Effector CD8-positive, alpha-beta T cell (primary cell): Measurements from ENCODE around the gene RBBP8NL.

ENCODE experiments used
- DNase-seq: peaks from one replicate; lab custom pipeline; 2025; lab: John Stamatoyannopoulos, UW

Gene RBBP8NL

DNA sequence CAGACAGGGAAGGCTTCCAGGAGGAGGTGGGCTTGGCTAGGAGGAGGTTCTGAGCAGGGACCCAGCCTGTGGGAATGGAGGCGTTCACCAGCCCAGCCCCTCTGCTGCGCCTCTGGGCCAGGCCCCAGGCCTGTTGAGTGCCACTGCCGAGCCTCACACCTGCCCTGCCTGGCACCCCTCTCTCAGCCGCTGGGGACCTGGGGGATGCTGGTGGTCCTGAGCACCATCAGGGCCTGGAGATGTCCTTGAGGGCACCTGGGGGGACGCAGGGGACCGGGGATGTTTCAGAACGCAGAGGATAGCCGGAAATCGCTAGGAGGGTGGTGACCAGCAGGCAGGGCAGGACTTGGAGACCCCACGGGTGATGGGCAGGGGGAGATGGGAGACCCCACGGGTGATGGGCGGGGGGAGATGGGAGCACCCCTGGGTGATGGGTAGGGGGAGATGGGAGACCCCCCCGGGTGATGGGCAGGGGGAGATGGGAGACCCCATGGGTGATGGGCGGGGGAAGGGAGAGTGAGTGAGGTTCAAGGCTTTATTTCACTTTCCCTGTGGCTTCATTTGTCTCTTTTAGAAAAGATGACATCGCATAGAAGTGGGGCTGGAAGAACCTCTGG is 35.7 kb upstream of the RBBP8NL start:
- DNase-seq = no peak

DNA sequence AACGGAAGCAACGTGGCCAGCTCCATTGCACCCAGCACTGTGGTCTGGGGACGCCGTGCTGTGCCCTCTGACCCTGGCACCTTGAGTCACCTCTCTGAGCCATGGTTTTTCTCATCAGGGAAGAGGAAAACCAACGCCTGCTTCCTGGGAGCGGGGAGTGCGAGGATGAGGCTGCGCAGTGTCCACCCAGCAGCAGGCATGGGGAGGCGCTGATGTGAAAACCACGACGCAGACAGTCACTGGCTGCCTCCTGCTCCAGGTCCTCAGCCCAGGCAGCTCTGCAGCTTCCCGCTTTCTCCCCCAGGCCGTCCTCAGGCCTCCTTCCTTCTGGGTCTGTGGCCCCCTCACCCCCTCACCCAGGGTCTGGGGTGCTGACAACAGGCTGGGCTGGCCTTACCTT is 34.5 kb upstream of the RBBP8NL start:
- no peak for DNase-seq

DNA sequence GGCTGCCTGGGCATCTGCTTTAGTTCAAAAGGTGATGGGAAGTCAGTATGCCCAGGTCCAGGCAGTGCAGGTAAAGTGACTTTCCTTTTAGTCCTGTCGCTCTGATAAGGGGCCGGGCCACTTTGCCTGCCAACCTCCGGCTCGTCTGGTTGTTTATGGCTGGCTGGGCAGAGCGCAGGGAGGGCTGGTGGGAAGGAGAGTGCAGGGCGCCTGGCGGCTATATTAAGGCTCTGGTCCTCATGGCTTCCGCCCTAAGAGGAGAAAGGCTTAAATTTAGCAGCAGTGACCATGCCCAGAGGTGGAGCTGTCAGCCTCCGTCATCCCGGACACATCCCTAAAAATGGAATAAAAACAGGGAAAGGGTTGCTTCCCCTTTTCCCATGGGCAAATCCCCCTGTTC is 33.8 kb upstream of the RBBP8NL start:
- DNase-seq = no peak

DNA sequence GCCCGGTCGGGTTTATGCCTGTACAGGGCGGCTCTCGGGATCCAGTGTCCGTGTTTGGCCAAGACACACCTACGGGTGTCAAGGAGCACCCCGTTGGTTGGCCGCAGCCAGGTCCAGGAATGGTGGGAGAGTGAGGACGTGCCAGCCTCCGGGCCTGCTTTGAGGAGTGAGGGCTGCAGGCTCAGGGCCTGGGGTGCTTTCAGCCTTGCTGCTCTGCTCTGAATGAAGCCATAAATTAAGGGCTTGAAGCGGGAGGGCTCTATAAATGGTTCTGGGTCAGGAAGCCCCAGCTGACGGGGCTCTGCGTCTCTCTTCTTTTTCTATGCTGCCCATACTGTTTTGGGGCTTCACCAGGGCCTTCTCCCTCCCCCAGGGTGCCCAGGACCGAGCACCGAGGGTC is 33.3 kb upstream of the RBBP8NL start:
- no peak for DNase-seq

DNA sequence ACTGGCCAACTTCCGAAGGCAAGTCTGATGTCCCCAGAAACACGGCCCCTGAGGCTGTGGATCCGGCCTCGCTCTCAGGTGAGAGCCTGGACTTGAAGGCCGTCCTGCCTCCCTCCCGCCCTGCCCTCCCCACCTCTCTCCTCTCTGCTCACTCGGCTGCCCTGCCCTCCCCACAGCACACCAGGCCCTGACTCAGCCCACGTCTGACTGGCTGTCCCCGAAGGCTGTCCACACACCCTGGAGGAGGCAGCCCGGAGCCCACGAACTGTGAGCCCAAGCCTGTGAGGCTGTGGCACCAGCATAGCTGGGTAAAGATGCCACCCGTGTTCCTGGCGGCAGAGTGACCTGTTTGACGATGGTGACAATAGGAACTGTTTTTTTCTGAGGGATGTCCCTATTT is 32.1 kb upstream of the RBBP8NL start:
- DNase-seq = no peak

DNA sequence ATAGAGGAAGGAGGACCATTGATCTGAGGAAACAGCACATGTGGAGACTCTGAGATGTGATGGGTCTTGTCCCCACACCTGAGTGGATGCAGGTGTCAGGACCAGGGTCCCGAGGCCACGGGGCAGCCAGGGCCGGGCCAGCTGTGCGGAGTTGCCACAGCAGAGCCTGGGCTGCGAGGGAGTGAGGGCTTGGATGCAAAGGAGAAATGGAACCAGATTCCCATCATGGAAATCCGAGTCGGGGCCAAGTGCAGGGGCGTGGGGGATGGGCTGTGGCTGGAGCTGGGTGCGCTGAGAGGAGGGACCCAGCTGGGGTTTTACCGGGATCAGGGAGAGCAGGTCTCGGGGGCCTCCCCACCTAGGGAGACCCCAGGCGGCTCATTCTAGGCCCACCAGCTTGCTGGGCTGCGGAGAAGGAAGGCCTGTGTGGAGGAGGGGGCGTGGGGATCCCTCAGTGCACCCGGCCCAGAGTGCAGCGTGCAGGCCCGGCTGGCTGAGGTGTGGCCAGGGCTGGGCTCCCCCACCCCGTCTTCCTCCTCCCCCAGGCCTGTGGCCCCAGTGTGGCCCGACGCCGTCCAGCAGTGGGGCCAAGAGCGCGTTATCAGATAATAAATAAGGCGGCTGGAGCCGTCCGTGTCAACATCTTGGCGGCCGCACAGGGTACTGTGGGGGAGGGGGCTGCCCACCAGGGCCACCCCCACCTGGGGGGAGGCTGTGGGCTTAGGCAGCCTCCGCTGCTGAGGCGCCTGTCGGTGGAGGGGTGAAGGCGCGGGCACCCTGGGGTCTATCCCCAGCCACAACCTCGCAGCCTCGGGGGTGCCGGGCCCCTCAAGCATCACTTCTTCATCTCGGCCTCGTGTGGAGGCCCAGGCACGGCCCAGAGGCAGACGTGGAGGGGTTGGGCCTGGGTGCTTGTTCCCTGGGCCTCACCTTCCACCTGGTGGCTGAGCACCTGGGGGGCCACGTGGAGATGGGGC is 31.2 kb upstream of the RBBP8NL start:
- DNase-seq = no peak

DNA sequence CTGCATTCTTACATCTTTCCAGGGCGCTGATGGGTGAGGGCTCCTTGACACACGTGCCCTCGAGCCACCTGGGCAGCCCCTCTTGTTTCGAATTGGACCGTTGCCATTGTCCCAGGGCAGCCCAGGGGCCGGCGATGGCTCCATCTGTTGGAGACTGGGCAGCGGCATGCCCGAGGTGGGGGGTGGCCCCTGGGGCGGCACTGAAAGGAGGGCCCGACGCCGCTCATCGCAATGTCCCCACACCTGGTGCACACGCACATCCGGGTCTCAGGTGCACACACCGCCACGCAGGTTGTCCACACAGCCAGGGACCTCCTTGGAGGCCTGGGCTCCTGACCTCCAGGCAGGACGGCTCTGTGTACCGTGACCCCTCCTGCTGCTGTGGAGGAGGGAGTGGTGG is 30.5 kb upstream of the RBBP8NL start:
- no peak for DNase-seq

DNA sequence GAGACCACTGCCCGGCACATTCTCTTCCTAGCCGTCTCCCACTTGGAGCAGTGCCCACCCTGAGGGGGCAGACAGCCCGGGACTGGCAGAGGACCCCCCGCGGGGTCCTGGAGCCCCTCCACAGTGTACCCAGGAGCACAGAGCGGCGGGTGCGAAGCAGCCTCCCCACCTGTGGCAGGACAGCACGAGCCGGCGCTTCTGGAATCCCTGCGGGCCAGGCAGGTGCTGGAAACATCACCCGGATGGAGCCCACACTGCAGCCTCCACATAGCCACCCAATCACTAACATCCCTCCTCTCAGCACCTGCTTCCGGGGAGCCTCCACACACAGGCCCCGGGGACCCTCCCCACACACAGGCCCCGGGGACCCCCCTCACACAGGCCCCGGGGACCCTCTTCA is 29.8 kb upstream of the RBBP8NL start:
- no peak for DNase-seq

DNA sequence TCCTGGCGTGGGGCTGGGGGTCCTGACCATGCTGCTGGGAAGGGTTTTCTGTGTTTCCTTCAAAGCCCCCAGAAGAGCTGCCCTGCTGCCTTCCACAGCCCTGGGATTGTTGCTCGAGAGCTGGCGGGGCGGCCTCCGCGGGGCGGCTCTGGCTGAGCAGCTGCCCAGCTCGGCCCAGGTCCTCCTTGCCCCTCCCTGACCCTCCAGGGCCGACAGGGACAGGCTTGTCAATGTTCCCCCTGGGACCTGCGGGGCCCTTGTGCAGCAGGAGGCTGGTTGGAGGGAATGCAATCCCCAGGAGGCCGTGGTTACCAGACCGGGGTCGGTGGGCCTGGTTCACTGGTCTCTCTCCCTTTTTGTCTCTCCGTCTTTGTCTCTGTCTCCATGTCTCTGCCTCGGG is 28.6 kb upstream of the RBBP8NL start:
- no peak for DNase-seq

DNA sequence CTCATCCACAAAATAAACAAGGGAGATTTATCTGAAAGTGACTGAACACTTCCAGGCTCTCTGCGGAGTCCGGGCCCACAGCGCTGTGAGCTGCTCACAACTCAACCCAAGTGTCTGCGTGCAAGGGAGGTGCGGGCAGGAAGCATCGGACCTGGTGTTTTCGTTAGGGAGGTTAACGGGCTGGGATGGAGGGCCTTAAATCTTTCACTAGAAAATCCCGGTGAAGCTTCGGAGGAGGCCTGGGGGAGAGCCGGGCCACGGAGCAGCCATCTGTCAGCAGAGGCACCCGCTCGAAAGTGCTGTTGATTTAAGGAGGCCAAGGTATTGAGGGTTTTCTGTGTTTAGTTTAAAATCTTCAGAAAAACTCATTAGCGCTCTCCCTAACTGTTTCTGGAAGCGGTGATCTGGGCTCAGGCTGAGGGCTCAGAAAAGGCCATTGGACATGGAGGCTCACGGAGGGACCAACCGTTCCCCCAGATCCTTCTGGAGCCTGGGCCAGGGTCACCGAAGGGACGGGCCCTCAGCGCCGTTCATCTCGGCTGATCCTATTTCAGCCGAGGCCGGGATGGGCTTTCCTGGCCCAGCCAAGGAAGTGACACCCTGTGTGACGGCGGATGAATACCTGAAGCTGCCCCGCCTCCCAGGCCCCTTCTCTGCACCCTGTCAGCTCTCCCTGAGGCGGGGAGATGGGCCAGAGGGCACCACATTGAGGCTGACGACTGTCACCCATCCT is 27.7 kb upstream of the RBBP8NL start:
- no peak for DNase-seq

DNA sequence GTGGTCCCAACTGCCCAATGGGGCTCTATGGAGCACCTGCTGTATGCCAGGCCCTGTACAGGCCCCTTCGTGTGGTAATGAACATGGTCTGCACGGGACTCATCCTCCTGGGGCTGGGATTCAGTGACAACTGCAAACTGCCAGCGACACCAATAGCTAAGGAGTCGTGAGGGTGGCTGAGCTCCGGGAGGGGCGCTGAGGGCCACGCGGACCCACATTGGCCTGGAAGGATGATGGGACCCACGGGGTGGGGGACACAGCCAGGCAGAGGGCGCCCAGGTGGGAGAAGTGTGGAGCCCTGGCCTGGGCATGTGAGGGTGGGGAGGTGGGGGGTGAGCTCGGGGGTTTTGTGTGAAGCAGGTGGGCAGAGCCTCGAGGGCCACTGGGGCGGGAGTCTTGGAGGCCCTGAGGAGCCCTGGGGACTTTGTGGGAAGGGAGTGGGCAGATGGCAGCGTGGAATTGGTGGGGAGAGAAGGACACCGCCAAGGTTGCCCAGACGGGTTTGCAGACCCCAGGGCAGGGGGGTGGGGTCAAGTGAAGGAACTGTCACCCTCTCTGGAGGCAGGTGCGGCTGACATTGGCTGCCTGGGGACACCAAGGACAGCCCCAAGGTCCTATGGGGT is 26.0 kb upstream of the RBBP8NL start:
- no peak for DNase-seq

DNA sequence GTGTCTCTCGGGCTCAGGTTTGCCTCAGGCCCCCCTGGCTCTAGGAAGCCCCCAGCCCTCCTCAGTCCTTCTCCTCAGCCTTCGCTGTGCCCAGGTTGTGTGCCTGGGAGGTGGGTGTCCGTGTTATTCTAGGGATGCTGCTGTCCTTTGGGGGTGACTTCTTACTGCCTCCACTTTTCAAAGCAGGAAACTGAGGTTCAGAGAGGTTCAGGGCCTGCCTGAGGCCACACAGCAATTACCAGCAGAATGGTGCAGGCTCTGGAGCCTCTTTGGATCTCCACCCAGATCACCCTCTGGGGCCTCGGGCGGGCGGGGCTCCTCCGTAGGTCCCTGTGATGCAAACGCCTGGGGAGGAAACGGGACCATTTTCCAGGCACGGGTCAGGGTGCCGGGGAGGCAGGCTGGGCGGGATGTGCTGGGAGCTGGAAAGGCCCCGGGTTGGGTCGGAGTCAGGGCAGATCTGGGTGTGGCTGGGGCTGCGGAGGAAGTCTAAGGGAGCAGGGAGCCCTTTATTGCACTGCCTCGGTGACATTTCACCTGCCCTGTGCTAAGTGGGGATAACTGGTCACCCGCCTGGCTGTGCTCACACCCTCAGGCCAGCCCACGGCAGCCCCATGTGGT is 25.2 kb upstream of the RBBP8NL start:
- no peak for DNase-seq

DNA sequence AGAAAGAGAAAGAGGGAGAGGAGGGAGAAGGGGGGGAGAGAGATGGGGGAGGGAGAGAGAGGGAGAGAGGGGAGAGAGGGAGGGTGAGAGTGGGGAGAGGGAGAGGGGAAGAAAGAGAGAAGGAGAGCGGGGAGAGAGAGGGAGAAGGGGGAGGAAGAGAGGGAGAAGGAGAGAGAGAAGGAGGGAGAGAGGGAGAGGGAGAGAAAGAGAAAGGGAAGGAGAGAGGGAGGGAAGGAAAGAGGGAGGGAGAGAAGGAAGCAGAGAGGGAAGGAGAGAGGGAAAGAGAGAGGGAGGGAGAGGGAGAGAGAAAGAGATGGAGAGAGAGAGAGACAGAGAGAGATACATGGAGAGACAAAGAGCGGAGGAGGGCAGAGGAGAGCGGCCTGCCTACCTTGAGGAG is 24.6 kb upstream of the RBBP8NL start:
- no peak for DNase-seq

DNA sequence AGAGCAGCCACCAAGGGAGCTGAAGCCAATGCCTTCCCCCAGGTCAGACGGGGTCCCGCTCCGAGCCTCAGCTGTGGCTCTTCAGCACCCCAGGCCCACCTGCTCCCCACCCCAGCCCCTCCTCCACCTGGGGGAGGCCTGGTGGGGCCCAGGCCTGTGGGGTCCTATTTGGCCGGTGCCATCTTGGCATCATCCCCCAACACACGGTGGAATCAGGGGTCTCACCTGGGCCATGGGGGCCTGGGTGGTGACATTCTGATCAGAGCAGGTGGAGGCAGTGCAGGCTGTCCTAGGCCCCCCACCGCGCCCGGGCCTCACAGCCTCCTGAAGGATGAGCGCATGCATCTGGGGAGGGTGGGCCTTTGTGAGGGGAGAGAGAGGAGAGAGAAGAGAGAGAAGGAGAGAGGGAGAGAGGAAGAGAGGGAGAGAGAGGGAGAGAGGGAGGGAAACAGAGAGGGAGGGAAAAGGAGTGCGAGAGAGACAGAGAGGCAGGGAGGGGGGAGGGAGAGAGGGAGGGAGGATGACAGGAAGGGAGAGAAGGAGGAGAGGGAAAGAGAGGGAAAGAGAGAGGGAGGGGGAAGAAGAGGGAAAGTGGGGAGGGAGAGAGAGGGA is 23.9 kb upstream of the RBBP8NL start:
- DNase-seq = no peak

DNA sequence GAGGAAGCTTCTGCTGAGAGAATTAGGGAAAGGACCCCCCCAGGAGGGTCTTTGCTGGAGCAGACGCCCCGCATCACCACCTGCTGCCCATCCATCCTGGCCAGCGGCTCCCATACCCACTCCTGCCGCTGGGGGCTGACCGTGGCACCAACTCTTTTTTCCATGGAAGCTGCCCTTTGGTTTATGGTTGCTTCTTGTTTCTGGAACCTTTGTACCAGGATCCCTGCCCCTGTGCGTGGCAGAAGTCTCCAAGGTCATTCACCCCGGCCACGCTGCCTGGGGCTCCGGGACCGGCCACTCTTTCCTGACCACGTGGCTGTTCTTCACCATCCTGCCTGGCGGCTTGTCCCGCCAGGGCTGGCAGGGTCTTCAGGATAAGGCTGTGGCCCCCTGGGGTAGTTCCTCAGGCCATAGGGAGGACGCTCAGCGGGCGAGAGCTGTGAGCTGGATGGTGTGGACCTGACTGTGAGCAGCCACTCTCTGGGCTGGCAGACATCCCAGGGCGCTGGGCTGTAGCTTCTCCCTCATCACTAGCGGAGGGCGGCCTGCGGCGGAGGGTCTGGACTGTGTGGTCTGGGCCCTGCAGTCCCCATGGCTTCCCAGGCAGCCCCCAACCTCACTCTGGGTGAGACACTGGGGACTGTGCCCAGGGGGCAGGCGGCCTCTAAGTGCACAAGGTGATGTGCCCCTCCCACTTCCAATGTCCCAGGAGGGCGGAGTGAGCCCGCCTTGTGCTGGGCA is 22.8 kb upstream of the RBBP8NL start:
- no peak for DNase-seq

DNA sequence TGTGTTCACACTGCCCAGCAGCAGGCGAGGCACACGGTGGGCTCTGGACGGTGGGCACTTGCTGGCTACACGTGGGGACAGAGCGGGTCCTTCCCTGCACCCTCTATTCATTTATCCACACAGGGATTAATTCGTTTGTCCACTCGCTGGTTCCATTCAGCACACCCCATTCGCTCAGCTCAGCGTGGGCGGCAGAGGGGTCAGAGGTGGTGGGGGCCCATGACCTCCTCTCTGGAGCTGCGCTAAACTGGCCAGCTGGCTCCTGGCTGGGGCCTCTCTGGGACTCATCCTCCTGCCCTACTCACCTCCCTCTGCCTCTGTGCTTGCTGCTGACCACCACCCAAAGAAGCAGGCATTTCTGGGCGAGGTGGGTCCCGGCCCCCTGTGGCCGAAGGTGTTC is 21.4 kb upstream of the RBBP8NL start:
- no peak for DNase-seq

DNA sequence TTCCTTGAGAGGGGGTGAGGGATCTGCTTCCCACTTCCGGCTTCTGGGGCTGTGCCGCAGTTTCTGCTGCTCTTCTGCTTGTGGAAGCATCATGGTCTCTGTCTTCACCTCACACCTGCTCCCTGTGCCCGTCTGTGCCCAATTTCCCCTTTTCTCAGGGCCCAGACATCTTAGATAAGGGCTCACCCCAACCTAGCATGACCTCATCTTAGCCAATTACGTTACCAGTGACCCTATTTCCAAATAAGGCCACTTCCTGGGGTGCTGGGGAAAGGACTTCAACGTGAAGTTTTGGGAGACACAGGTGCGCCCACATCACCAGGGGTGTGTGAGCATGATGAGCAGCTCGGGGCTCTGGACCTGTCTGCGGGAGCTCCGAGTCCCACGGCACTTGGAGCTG is 20.7 kb upstream of the RBBP8NL start:
- no peak for DNase-seq

DNA sequence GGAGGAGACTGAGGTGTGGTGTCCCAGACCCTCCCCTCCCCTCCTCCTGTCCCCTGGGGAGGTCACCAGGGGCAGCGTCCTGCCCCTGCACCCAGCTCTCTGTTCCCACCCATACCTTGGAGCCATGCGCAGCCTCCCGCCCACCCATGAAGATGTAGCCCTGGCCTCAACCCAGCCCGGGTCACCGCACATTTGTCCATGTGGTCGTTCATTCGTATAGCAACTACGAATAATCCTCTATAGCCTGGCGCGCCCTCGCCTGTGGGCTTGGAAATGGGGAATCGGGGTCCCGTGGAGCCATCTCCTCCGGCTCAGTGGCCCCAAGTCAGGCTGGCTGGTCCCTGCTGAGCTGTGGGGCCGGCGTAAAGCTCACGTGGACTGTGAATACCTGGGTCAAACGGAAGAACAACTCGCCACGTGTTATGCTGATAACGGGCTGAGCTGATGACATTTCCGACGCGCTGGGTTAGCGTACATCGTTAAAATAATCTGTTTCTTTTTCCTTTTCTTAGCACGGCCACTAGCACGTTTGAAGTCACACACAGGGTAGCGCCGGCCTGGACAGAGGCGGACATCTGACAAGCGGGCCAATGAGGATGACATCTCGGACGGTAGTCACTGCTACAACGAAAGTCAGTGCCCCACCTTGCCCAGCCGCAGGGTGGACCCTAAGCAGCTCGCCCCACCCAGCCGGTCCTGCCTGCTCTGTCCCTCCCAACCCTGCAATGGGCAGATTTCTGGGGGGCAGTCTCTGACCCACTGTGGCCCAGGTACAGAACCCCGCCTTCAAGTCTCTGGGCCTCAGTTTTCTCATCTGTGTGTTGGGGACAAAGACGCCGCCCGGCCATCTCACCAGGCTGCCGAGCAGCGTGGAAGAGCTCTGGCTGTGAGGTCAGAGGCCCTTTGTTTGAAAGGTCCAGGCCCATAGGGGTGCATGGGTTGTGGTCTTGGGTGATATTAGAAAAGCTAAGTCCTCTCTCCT is 19.8 kb upstream of the RBBP8NL start:
- no peak for DNase-seq

DNA sequence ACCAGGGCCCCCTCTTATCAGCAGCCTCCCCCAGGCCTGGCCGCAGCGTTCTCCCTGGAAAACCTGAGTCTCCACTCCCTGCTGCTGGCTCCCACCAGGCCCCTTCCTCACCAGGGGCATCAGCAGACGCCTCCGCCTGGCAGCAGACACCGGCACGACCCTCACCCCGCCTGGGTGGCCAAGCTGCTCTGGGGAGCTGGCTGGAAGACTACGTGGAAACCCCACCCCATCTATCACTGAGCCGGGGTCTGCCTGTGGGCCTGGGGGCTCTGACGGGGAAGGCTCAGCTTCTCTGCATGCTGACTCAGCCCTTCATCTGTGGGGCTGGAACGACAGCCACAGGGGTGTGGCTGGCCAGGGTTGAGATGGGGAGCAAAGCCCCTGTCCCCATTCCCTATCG is 19.1 kb upstream of the RBBP8NL start:
- DNase-seq = no peak
